AG08396 (cell line): ENCODE measurements around the gene NAA25.

Experiments used
- DNase-seq: peaks from one replicate; pipeline ENCODE4 v3.0.0; 2012; ENCODE audit warnings: low spot score, mixed read lengths

Gene NAA25

GRCh38 chr12:112108202-112109079 lies at the start of gene NAA25:
Gene NAA25, minus strand, starts transcription at chr12:112108783. Its CDS starts 10 bp downstream, at chr12:112108773.
- peak; percentile 92 for DNase-seq

- DNase-seq: no peak
Observed at GRCh38 chr12:112153893-112154219, 45.3 kb upstream of the NAA25 start.

DNA sequence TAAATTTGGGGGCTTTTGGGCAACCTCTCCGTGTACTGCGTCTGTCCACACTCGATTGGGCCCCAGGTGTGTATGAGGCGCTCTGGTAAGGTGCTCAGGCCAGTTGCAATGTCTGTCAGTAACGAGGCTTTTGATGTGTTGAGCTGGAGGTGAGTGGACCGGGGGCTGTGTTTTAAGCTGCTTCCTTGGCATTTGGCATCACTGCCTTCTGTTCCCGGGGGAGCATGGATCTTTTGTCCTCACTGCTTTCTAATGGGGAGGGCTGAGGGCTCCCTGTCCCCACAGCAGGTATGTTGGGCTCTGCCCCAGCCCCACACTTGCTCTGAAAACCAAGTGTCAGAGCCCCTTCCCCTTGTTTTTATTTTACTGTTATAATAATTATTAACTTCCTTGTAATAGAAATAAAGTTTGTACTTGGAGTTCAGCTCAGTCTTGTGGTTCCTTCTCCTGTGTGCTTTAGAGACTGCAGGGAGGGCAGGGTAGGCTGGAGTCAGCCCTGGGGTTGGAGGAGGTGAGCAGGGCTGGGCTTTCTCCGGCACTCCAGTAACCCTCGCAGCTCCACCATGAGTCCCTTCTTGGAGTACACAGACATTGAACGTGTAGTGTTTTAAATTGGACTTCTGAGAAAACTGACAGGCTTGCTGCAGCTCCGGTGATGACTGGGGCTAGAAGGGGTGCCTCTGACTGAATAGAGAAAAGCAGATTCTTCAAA lies 44.8 kb upstream of the NAA25 start:
- DNase-seq: no peak

DNA sequence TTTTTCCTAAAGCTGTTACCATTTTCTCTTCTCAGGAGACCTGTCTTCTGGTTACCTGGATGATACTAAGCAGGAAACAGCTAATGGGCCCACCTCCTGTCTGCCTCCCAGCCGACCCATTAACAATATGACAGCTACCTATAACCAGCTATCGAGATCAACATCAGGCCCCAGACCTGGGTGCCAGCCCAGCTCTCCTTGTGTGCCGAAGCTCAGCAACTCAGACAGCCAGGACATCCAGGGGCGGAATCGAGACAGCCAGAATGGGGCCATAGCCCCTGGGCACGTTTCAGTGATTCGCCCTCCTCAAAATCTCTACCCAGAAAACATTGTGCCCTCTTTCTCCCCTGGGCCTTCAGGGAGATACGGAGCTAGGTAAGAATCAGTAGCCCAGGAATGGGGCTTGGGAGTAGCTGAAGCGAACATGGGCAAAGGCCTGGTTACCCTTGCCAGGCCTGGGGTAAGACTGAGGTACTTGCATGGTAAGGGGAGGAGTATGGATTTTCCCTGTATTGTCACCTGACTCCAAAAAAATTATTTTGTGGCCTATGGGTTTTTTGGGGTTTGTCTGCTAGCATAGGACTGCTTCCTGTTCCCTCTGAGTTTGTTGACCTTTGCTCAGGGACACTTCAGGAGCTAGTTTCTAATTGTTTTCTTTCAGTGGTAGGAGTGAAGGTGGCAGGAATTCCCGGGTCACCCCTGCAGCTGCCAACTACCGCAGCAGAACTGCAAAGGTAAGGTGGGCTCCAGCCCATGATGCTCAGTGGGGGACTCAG lies 43.4 kb upstream of the NAA25 start:
- no peak for DNase-seq

DNA sequence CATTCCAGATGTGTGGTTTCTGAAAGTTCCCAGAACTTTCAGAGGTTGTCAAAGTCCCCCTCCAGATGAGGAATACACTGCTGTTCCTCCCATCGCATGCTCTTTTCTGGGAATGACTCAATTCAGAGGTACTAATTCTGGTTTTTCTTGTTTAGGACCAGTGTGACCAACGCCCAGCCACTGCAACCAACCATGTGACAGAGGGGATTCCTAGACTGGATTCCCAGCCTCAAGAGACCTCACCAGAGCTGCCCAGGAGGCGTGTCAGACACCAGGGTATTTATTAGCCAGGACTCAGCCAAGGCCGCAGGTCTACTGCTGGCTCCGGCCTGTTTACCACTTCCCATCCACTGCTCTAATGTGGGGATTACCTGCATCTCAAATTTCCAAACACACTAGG lies 41.0 kb upstream of the NAA25 start:
- no peak for DNase-seq

DNA sequence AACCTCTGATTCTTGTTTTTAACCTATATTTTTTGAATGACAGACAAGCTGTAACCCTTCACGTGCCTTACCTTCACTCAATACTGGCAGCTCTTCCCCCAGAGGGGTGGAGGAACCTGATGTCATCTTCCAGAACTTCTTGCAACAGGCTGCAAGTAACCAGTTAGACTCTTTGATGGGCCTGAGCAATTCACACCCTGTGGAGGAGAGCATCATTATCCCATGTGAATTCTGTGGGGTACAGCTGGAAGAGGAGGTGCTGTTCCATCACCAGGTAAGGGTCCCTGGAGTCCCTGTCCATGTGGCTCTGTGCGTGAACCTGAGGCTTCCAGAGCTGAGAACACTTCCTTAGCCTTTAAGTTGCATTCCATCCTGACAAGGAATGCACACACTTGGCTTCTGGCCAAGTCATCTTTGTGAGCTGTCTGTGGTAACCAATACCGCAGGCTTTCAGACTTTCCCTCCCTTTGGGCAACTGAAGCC lies 39.5 kb upstream of the NAA25 start:
- no peak for DNase-seq

GRCh38 chr12:112146123-112146522 lies 37.5 kb upstream of the NAA25 start:
- no peak for DNase-seq

GRCh38 chr12:112140728-112141127 lies 32.1 kb upstream of the NAA25 start:
- no peak for DNase-seq

DNA sequence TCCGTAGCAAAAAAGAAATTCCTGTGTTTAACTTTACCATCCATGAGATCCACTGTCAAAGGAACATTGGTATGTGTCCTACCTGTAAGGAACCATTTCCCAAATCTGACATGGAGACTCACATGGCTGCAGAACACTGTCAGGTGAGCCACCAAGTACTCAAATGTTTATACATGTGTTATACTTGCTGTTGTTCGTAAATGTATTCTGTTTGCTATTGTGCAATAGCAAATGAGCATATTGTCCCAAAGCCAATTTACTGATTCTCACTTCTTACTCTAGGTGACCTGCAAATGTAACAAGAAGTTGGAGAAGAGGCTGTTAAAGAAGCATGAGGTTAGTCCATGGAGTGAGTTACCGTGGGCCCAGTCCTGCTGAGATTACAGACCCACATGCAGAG lies 26.1 kb upstream of the NAA25 start:
- DNase-seq: no peak

GRCh38 chr12:112133418-112133817 lies 24.8 kb upstream of the NAA25 start:
- no peak for DNase-seq

DNA sequence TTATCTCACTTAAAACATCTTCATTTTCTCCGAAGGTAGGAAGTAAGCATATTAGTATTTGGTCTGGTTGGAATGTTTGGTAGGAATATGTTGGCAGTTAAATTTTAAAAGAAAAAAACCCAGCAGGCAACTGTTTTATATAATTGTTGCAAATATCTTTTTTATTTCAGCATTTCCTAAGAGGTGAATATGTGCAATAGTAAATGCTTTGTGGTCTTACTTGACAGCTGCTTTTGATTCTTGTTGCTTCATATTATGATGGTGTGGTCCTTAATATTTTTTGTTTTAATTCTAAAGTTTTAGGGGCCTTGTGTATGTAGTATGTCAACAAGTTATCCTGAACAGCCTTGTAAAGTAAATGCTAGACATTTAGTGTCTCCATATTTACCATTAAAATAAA lies 23.1 kb upstream of the NAA25 start:
- no peak for DNase-seq

DNA sequence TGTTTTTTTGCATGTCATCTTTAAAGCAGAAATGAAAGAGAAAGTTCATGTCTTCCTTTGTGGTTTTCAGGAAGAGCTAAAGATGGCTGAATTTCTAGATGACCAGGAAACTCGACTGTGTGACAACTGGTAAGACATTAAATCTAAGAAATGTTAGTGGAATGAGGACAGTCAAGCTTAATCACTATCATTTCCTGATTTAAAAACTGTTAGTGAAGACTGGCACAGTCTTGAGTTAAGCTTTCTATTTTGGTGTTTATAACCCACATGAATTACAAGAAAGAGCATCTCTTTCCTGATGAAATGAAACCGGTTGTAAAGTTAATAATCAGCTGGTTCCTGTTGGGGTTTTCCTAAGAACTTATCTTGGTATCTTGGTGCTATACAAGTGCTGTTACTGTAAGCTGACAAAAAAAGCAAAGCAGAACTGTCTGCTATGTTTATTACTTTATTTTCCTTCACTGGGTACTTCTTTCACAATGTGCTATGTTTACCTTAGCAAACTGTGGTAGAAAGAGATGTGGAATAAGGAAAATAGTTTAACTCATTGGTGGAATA lies 21.9 kb upstream of the NAA25 start:
- DNase-seq: no peak

DNA sequence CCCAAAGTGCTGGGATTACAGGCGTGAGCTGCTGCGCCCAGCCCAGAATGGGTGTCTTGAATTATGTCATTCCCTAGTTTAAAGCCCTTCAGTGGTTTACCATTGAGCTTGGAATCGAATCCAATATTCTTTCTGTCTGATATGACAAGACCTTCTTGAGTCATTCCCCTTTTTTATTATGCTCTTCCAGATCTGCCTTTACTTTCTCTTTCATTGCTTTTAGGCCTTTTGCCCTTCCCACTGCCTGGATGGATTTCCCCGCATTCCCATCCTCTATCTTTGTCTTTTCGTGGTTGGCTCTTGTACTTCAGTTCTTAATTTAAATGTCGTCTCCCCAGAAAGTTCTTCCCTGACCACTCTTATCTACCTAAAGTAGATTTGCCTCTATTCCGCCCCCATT lies 18.3 kb upstream of the NAA25 start:
- no peak for DNase-seq

GRCh38 chr12:112126000-112126438 lies 17.4 kb upstream of the NAA25 start:
- no peak for DNase-seq

DNA sequence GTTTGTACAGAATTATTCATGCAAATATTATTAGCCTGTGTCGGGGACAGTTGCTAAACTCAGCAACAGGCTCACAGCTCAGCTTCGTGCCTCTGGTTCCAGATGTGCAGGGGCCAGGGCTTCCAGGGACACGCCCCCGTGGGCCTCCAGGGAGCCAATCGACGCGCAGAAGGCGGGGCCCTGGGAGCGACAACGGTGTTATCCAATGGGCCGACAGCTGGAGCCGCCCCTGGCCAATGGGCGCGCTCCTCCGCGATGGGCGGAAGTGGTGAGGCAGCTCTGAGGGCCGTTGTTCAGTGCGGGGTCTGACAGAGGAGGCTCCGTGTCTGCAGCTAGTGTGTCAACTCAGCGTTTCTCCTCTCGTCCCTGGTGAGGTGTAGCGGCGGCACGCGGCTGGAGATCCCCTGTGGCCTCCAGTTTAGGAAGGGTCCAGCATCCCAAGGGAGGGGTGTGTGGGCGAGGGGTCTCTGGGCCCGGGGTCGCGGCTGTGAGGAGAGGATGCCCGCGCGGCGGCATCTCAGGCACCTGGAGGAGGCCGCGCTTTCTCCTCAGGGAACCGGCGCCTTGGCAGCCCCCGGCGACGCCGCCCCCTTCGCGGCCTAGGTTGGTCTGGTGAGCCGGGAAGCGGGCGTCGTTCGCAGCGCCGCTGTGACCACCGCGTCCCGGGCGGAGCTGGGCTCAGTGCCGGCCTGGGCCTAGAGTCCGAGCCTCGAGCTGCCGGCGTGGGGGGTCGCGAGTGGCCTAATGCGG lies 16.8 kb upstream of the NAA25 start, which contains the start of gene TRAFD1:
TRAFD1 (plus strand) TSS at position 311 of the 750 bp plus-strand sequence. CDS start 4,963 bp downstream, outside the sequence.
- peak; percentile 99 for DNase-seq

GRCh38 chr12:112124918-112125249 lies 16.3 kb upstream of the NAA25 start:
- DNase-seq: no peak

- DNase-seq: peak; percentile 72
Observed at GRCh38 chr12:112122823-112123690, 14.5 kb upstream of the NAA25 start.

DNA sequence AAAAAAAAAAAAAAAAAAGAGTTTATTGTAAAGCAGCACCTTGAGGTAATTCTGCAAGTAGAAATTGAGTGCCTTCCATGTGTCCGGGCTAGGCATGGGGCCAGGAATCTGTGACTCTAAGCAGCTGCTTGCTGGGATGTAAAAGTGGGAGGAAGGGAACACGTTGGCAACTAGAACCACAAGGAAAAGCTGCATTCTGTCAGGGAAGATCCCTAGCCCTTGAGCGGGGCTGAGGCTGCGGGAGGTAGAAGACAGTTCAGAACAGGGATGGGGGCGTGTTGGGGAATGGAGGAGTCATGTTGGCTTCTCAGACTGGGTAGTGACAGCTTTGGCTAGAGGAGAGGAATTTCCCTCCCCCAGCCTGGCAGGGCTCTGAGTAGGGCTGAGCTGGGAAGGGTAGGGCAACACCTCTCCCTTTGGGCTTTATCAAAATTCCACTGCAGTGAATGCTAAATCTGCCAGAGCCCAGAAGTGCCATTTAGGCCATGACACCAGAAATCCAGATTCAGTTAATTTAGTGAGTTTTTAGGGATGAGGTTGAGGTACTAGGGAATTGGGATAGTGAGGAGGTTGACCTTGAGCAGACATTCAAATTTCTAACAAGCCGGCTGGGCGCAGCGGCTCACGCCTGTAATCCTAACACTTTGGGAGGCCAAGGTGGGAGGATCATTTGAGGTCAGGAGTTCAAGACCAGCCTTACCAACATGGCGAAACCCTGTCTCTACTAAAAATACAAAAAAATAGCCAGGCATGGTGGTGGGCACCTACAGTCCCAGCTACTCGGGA lies 13.4 kb upstream of the NAA25 start:
- DNase-seq: peak; percentile 55

GRCh38 chr12:112117685-112118084 lies 9.1 kb upstream of the NAA25 start:
- DNase-seq: no peak
